Neuronal stem cell (in vitro differentiated cells): Measurements from ENCODE around the gene CDK14.

Source experiments
- DNase-seq: peaks from one replicate; pipeline ENCODE4 v3.0.0-alpha.2; 2013; ENCODE audit warnings: low spot score
- H2AFZ ChIP-seq: one replicate; pipeline ENCODE4 v1.6.1; 2013; ENCODE audit warnings: mild to moderate bottlenecking, low read length, inconsistent platforms
- H2AK5ac ChIP-seq: 2 replicates; pipeline ENCODE4 v1.6.1; 2013; ENCODE audit warnings: low read depth, mild to moderate bottlenecking, inconsistent platforms, low read length, moderate library complexity, mixed read lengths
- H2BK120ac ChIP-seq: 2 replicates; pipeline ENCODE4 v1.6.1; 2013; ENCODE audit warnings: low read depth, mild to moderate bottlenecking, inconsistent platforms, low read length, moderate library complexity, mixed read lengths
- H2BK12ac ChIP-seq: one replicate; pipeline ENCODE4 v1.6.1; 2013; ENCODE audit warnings: low read length, inconsistent platforms
- H2BK15ac ChIP-seq: 2 replicates; pipeline ENCODE4 v1.6.1; 2013; ENCODE audit warnings: mild to moderate bottlenecking, low read length, inconsistent platforms, mixed read lengths
- H2BK5ac ChIP-seq: one replicate; pipeline ENCODE4 v1.6.1; 2013; ENCODE audit warnings: inconsistent platforms, mild to moderate bottlenecking, low read length, moderate library complexity
- H3K14ac ChIP-seq: one replicate; pipeline ENCODE4 v1.6.1; 2013; ENCODE audit warnings: low read length, inconsistent platforms
- H3K18ac ChIP-seq: 2 replicates; pipeline ENCODE4 v1.6.1; 2013; ENCODE audit warnings: low read length, inconsistent platforms
- H3K23ac ChIP-seq: 2 replicates; pipeline ENCODE4 v1.6.1; 2013; ENCODE audit warnings: low read depth, mild to moderate bottlenecking, mixed read lengths, low read length, inconsistent platforms; ENCODE audit not compliant: poor library complexity
- H3K27ac ChIP-seq: replicated peaks from 3 replicates; pipeline ENCODE4 v1.5.1; 2013; ENCODE audit warnings: low read length, inconsistent platforms
- H3K27me3 ChIP-seq, 3 experiments: 2 replicates each; pipeline ENCODE4 v1.6.1; 2013; ENCODE audit warnings: low read length in 3 of 3, mild to moderate bottlenecking in 2 of 3, inconsistent platforms in 1 of 3, low read depth in 1 of 3, mixed read lengths in 1 of 3, moderate library complexity in 1 of 3; ENCODE audit not compliant: control insufficient read depth in 3 of 3, insufficient read depth in 3 of 3
- H3K36me3 ChIP-seq, 2 donors: replicated peaks in 1 of 2; 2 replicates each; pipeline ENCODE4 v1.6.1; 2013; ENCODE audit warnings: low read length in 2 of 2; ENCODE audit not compliant: control insufficient read depth in 2 of 2, insufficient read depth in 2 of 2
- H3K4ac ChIP-seq: 2 replicates; pipeline ENCODE4 v1.6.1; 2013; ENCODE audit warnings: inconsistent platforms, mild to moderate bottlenecking, low read length, moderate library complexity
- H3K4me1 ChIP-seq, 2 donors: 1 replicate in 1 of 2; 2 replicates in 1 of 2; pipeline ENCODE4 v1.6.1; 2013; ENCODE audit warnings: low read length in 2 of 2, low read depth in 1 of 2; ENCODE audit not compliant: control insufficient read depth in 2 of 2, insufficient read depth in 1 of 2
- H3K4me2 ChIP-seq: one replicate; pipeline ENCODE4 v1.6.1; 2013; ENCODE audit warnings: mild to moderate bottlenecking, low read length, inconsistent platforms; ENCODE audit not compliant: insufficient read depth, poor library complexity, severe bottlenecking
- H3K4me3 ChIP-seq, 2 donors: 2 replicates each; pipeline ENCODE4 v1.5.1; 2013; ENCODE audit warnings: low read length in 2 of 2, mild to moderate bottlenecking in 2 of 2, inconsistent platforms in 1 of 2, moderate library complexity in 1 of 2
- H3K79me1 ChIP-seq: one replicate; pipeline ENCODE4 v1.6.1; 2013; ENCODE audit warnings: low read depth, mild to moderate bottlenecking, inconsistent platforms, low read length, moderate library complexity
- H3K9ac ChIP-seq: one replicate; pipeline ENCODE4 v1.6.1; 2013; ENCODE audit warnings: mild to moderate bottlenecking, low read depth, low read length, inconsistent platforms; ENCODE audit not compliant: poor library complexity
- H3K9me3 ChIP-seq, 2 donors: replicated peaks in 1 of 2; 2 replicates each; pipeline versions ENCODE3 to v1.6.1; 2013; ENCODE audit warnings: low read length in 2 of 2, mild to moderate bottlenecking in 2 of 2, inconsistent platforms in 1 of 2, low read depth in 1 of 2, mixed read lengths in 1 of 2, moderate library complexity in 1 of 2; ENCODE audit not compliant: control insufficient read depth in 2 of 2, insufficient read depth in 1 of 2
- H4K8ac ChIP-seq: one replicate; pipeline ENCODE4 v1.6.1; 2013; ENCODE audit warnings: low read depth, mild to moderate bottlenecking, inconsistent platforms, low read length, moderate library complexity
- H4K91ac ChIP-seq: one replicate; pipeline ENCODE4 v1.6.1; 2013; ENCODE audit warnings: low read length, low read depth, mild to moderate bottlenecking, inconsistent platforms; ENCODE audit not compliant: poor library complexity
- WGBS, 2 donors: extraction: QIAGEN DNeasy Blood & Tissue Kit; methylation state at CpG; one replicate each; pipeline ENCODE4 v1.1.7; 2013; ENCODE audit warnings: missing lambda C conversion rate in 2 of 2, mixed read lengths in 1 of 2; ENCODE audit not compliant: insufficient read length in 2 of 2, insufficient replicate concordance in 1 of 2; ENCODE audit errors: extremely low coverage in 2 of 2; 5-methylcytosine and 5-hydroxymethylcytosine counted together

The CDK14 gene

GRCh38 chr7:90563286-90563685, 32.8 kb upstream of the CDK14 start:
- Histone ChIP-seq H3K4ac (no peak overlapping the region), H3K36me3 (no peaks in the 10 kb centered on the region), H4K8ac (no peak overlapping the region), H2AFZ (no peak overlapping the region), H2BK12ac (no peak overlapping the region), H3K27ac (no peak overlapping the region), H2AK5ac (no peak overlapping the region), H3K18ac (no peak overlapping the region), H2BK15ac (no peak overlapping the region), H3K23ac (no peak overlapping the region), H3K4me2 (no peak overlapping the region), H4K91ac (no peak overlapping the region), H3K9ac (no peak overlapping the region), H3K79me1 (no peaks in the 10 kb centered on the region), H2BK5ac (no peak overlapping the region), H3K9me3 (no peaks in the 10 kb centered on the region), H3K4me3 (no peak overlapping the region), H2BK120ac (no peak overlapping the region), H3K27me3 (peaks cover 0 to 1% (median 0%) of the 10 kb centered on the region in 3 experiments), H3K14ac (no peak overlapping the region), H3K4me1 (no peaks in the 10 kb centered on the region)
- WGBS, 2 donors, result no CpG with 5 or more reads among the region's 3 CpGs
- DNase-seq, result no peak

GRCh38 chr7:90564455-90564854, 31.7 kb upstream of the CDK14 start:
- Histone ChIP-seq H3K23ac (no peak overlapping the region), H3K9me3 (no peaks in the 10 kb centered on the region), H3K4me1 (no peaks in the 10 kb centered on the region), H3K4ac (no peak overlapping the region), H2BK120ac (no peak overlapping the region), H3K18ac (no peak overlapping the region), H2AK5ac (no peak overlapping the region), H4K8ac (no peak overlapping the region), H3K36me3 (no peaks in the 10 kb centered on the region), H3K79me1 (no peaks in the 10 kb centered on the region), H3K14ac (no peak overlapping the region), H2BK15ac (no peak overlapping the region), H4K91ac (no peak overlapping the region), H2BK5ac (no peak overlapping the region), H3K27ac (no peak overlapping the region), H3K27me3 (no peaks in the 10 kb centered on the region), H2BK12ac (no peak overlapping the region), H3K4me3 (no peak overlapping the region), H3K9ac (no peak overlapping the region), H3K4me2 (no peak overlapping the region), H2AFZ (no peak overlapping the region)
- no peak for DNase-seq
- no CpG with 5 or more reads among the region's 8 CpGs for WGBS, 2 donors

- H2BK12ac ChIP-seq, result no peak overlapping the region
- H3K14ac ChIP-seq, result no peak overlapping the region
- no peak overlapping the region for H3K23ac ChIP-seq
- H3K4ac ChIP-seq, result no peak overlapping the region
- no peaks in the 10 kb centered on the region for H3K9me3 ChIP-seq
- no peak overlapping the region for H4K8ac ChIP-seq
- no peak overlapping the region for H3K9ac ChIP-seq
- no CpG with 5 or more reads among the region's 4 CpGs for WGBS, 2 donors
- no peak overlapping the region for H3K18ac ChIP-seq
- no peaks in the 10 kb centered on the region for H3K79me1 ChIP-seq
- no peaks in the 10 kb centered on the region for H3K36me3 ChIP-seq
- H3K4me2 ChIP-seq, result no peak overlapping the region
- no peak overlapping the region for H2BK15ac ChIP-seq
- H4K91ac ChIP-seq, result no peak overlapping the region
- no peaks in the 10 kb centered on the region for H3K27me3 ChIP-seq
- H3K4me1 ChIP-seq, result no peaks in the 10 kb centered on the region
- H2AK5ac ChIP-seq, result no peak overlapping the region
- no peak overlapping the region for H2AFZ ChIP-seq
- no peak overlapping the region for H2BK120ac ChIP-seq
- no peak overlapping the region for H3K4me3 ChIP-seq
- no peak for DNase-seq
- H2BK5ac ChIP-seq, result no peak overlapping the region
- H3K27ac ChIP-seq, result no peak overlapping the region
These were observed 27.9 kb upstream of the CDK14 start for GRCh38 chr7:90568213-90568612.

GRCh38 chr7:90569368-90569767, 26.8 kb upstream of the CDK14 start:
- no peak overlapping the region for H4K8ac ChIP-seq
- no peak overlapping the region for H2BK12ac ChIP-seq
- H2BK5ac ChIP-seq, result no peak overlapping the region
- H2BK15ac ChIP-seq, result no peak overlapping the region
- H3K4me3 ChIP-seq, result no peak overlapping the region
- no peak overlapping the region for H2AFZ ChIP-seq
- H3K9ac ChIP-seq, result no peak overlapping the region
- H3K4me2 ChIP-seq, result no peak overlapping the region
- H3K18ac ChIP-seq, result no peak overlapping the region
- H3K36me3 ChIP-seq, result no peaks in the 10 kb centered on the region
- WGBS, 2 donors, result no CpG with 5 or more reads among the region's 1 CpG
- H3K23ac ChIP-seq, result no peak overlapping the region
- no peak for DNase-seq
- no peak overlapping the region for H4K91ac ChIP-seq
- H3K79me1 ChIP-seq, result no peaks in the 10 kb centered on the region
- H2BK120ac ChIP-seq, result no peak overlapping the region
- H3K4me1 ChIP-seq, result no peaks in the 10 kb centered on the region
- no peaks in the 10 kb centered on the region for H3K27me3 ChIP-seq
- no peak overlapping the region for H3K27ac ChIP-seq
- H3K4ac ChIP-seq, result no peak overlapping the region
- no peak overlapping the region for H3K14ac ChIP-seq
- no peaks in the 10 kb centered on the region for H3K9me3 ChIP-seq
- H2AK5ac ChIP-seq, result no peak overlapping the region
